Astrocyte of the cerebellum (primary cell): Measurements from ENCODE around the gene KIF5B.
"Not testable (repeated sequence)": the region's sequence is repeated elsewhere in the genome, so short reads cannot be mapped to it uniquely, and the experiment has no call there.

Experiments used
- DNase-seq: peaks from one replicate; pipeline ENCODE4 v3.0.0-alpha.2; 2011; ENCODE audit warnings: low read depth
- H3K4me3 ChIP-seq: 2 replicates; pipeline ENCODE4 v1.5.1; 2011; ENCODE audit warnings: mild to moderate bottlenecking, low read depth, low read length, moderate library complexity
- CTCF ChIP-seq: IDR thresholded peaks from 2 replicates; pipeline ENCODE4 v1.5.1; 2012; ENCODE audit warnings: low read length, low read depth, moderate library complexity, mild to moderate bottlenecking; ENCODE audit errors: missing control alignments
- in situ Hi-C: cut with HindIII; loops from 2 replicates; pipeline ENCODE4 v1.10.0; 2017; ENCODE audit warnings: low sequenced_read_pairs

The KIF5B gene

GRCh38 chr10:32061440-32061839 lies 5.2 kb upstream of the KIF5B start:
- no peak overlapping the region for H3K4me3 ChIP-seq
- DNase-seq = no peak
- TF ChIP-seq CTCF = no peak
- in situ Hi-C loops = no loop called here

GRCh38 chr10:32060347-32060746 lies 4.1 kb upstream of the KIF5B start:
- in situ Hi-C loops = no loop called here
- no peak for TF ChIP-seq CTCF
- no peak for DNase-seq

GRCh38 chr10:32059472-32059871 lies 3.2 kb upstream of the KIF5B start:
- DNase-seq = no peak
- no peak for TF ChIP-seq CTCF
- in situ Hi-C loops = no loop called here
- no peak overlapping the region for H3K4me3 ChIP-seq

More at GRCh38 chr10:32060347-32060746, 4.1 kb upstream of the KIF5B start:
- H3K4me3 ChIP-seq = no peak overlapping the region

GRCh38 chr10:32057036-32057372 lies 779 bp upstream of the KIF5B start:
- in situ Hi-C loops = no loop called here
- no peak for TF ChIP-seq CTCF
- no peak for DNase-seq
- no peak overlapping the region for H3K4me3 ChIP-seq

GRCh38 chr10:32055478-32056135 lies 618 bp downstream of the KIF5B start:
- in situ Hi-C loops = no loop called here
- peak overlapping the region; percentile 98 for H3K4me3 ChIP-seq
- TF ChIP-seq CTCF = peak; percentile 25
- no peak for DNase-seq

GRCh38 chr10:32054094-32054493 lies 2.1 kb downstream of the KIF5B start:
- TF ChIP-seq CTCF = no peak
- in situ Hi-C loops = no loop called here

GRCh38 chr10:32053392-32053791 lies 2.8 kb downstream of the KIF5B start:
- in situ Hi-C loops, DNase-seq: not testable (repeated sequence)
- H3K4me3 ChIP-seq = peak overlapping the region; percentile 98

More at GRCh38 chr10:32054094-32054493, 2.1 kb downstream of the KIF5B start:
- peak overlapping the region; percentile 98 for H3K4me3 ChIP-seq
- DNase-seq = no peak
